T-cell (primary cell): Measurements from ENCODE around the gene PDLIM1. TPM values are rescaled to one million over a fixed set of nuclear protein-coding genes. Genes with fewer than 3 reads are reported as not detected.
"Not testable (repeated sequence)": the region's sequence is repeated elsewhere in the genome, so short reads cannot be mapped to it uniquely, and the experiment has no call there.

Experiments
- ATAC-seq, 4 experiments: fragments of 200-7000 bp in 3 of 4; fragments of 150-1000 bp in 1 of 4; cut with Tn5 transposase; replicated peaks in 1 of 4; 1 replicate in 3 of 4; 2 replicates in 1 of 4; pipeline ENCODE4 v1.10.0; 2021; ENCODE audit warnings: moderate library complexity in 3 of 4, mild to moderate bottlenecking in 2 of 4, moderate number of reproducible peaks in 1 of 4
- CTCF ChIA-PET, 2 donors: fragments of 300-600 bp; sonication (Branson Sonifier 250); formaldehyde crosslinking; loops; one replicate each; lab custom pipeline; 2022; ENCODE audit warnings: antibody characterized with exemption in 2 of 2; lab: Charles Lee
- POLR2A ChIA-PET, 2 donors: fragments of 300-600 bp; sonication (Branson Sonifier 250); formaldehyde crosslinking; loops; one replicate each; lab custom pipeline; 2022; ENCODE audit warnings: antibody characterized with exemption in 2 of 2; lab: Charles Lee
- DNase-seq, 35 experiments: peaks; one replicate each; pipeline versions ENCODE4 v3.0.0 to v3.0.0-alpha.2; 2013 to 2023
- H3K27ac ChIP-seq: one replicate; pipeline ENCODE4 v1.5.1; 2013; ENCODE audit warnings: low read length
- H3K27me3 ChIP-seq, 2 experiments: replicated peaks in 1 of 2; 1 replicate in 1 of 2; 2 replicates in 1 of 2; pipeline versions ENCODE4 v1.6.1 to v1.7.0; 2013; ENCODE audit warnings: low read length in 1 of 2, mixed read lengths in 1 of 2; ENCODE audit not compliant: control insufficient read depth in 2 of 2, insufficient read depth in 2 of 2; ENCODE audit errors: extremely low read depth in 1 of 2
- H3K36me3 ChIP-seq, 2 donors: 1 replicate in 1 of 2; 2 replicates in 1 of 2; pipeline versions ENCODE4 v1.6.1 to v1.7.0; 2013; ENCODE audit warnings: low read length in 1 of 2; ENCODE audit not compliant: control insufficient read depth in 2 of 2, insufficient read depth in 1 of 2; ENCODE audit errors: extremely low read depth in 1 of 2
- H3K4me1 ChIP-seq, 2 experiments: 1 replicate in 1 of 2; 2 replicates in 1 of 2; pipeline versions ENCODE4 v1.6.1 to v1.7.0; 2013; ENCODE audit warnings: low read length in 2 of 2, mixed read lengths in 1 of 2; ENCODE audit not compliant: insufficient read depth in 2 of 2, control insufficient read depth in 1 of 2; ENCODE audit errors: extremely low read depth in 1 of 2
- H3K4me3 ChIP-seq, 2 donors: 1 replicate in 1 of 2; 2 replicates in 1 of 2; pipeline versions ENCODE4 v1.5.1 to v1.7.0; 2013; ENCODE audit warnings: mild to moderate bottlenecking in 2 of 2, low read length in 1 of 2, moderate library complexity in 1 of 2; ENCODE audit not compliant: control insufficient read depth in 1 of 2; ENCODE audit errors: extremely low read depth in 1 of 2
- H3K9me3 ChIP-seq: 2 replicates; pipeline ENCODE4 v1.7.0; 2013
- H3K27ac Mint-ChIP-seq, 2 donors: one replicate each; pipeline ENCODE4 v1.8.0; 2020 to 2021; ENCODE audit warnings: mild to moderate bottlenecking in 2 of 2, mixed read lengths in 2 of 2
- H3K27me3 Mint-ChIP-seq, 2 donors: one replicate each; pipeline ENCODE4 v1.8.0; 2021 to 2022; ENCODE audit warnings: mixed read lengths in 2 of 2
- H3K36me3 Mint-ChIP-seq: one replicate; pipeline ENCODE4 v1.8.0; 2021; ENCODE audit warnings: mixed read lengths
- H3K4me1 Mint-ChIP-seq, 3 donors: one replicate each; pipeline ENCODE4 v1.8.0; 2020 to 2022; ENCODE audit warnings: mixed read lengths in 3 of 3, mild to moderate bottlenecking in 1 of 3
- H3K4me3 Mint-ChIP-seq, 3 donors: one replicate each; pipeline ENCODE4 v1.8.0; 2020 to 2022; ENCODE audit warnings: mild to moderate bottlenecking in 3 of 3, mixed read lengths in 3 of 3, moderate library complexity in 3 of 3
- H3K9me3 Mint-ChIP-seq, 3 donors: one replicate each; pipeline ENCODE4 v1.8.0; 2020 to 2022; ENCODE audit warnings: mixed read lengths in 3 of 3
- WGBS: methylation state at CpG from one replicate; pipeline ENCODE4 v1.1.5; 2013; ENCODE audit warnings: missing lambda C conversion rate; ENCODE audit not compliant: insufficient coverage; 5-methylcytosine and 5-hydroxymethylcytosine counted together
- total RNA-seq, 35 experiments: library from RNA in 6 of 35; stranded (reverse) in 6 of 35; fragments of 120-200 nt in 1 of 35; gene quantifications; one replicate each; pipeline versions ENCODE4 v1.2.1 to v1.2.4 and lab custom pipeline; 2013 to 2026

Gene PDLIM1
- total RNA-seq, 5 donors from 2014 or later (not counting 1 experiment from before 2014, with no cell fraction given) = 4.2 to 9.7 (median 5.3) TPM

- ATAC-seq (peak in 1 of 4 experiments; percentile 12), DNase-seq (no peak)
- Histone ChIP-seq H3K27ac (no peak overlapping the region), H3K36me3 (no peaks in the 10 kb centered on the region), H3K27me3 (peaks cover 0 to 12% of the 10 kb centered on the region in 2 experiments), H3K9me3 (no peaks in the 10 kb centered on the region), H3K4me1 (peaks cover 2 to 12% of the 10 kb centered on the region in 2 experiments), H3K4me3 (peak overlapping the region; percentile 52 to 84)
- ChIA-PET POLR2A (no interaction called here), CTCF (interaction anchor here in 1 of 2 donors (0.7 kb wide), 1 partner anchor 11 kb away, joined by 3 read pairs; no protein-coding TSS in a partner anchor)
- peak overlapping the region; percentile 75 to 79 (median 76) for H3K4me3 Mint-ChIP-seq
- peaks cover 0 to 4% (median 0%) of the 10 kb centered on the region in 3 donors for H3K9me3 Mint-ChIP-seq
- H3K4me1 Mint-ChIP-seq = peaks cover 7 to 11% (median 7%) of the 10 kb centered on the region in 3 donors
- H3K36me3 Mint-ChIP-seq = no peaks in the 10 kb centered on the region
- peak overlapping the region in 1 of 2 donors; percentile 80 for H3K27ac Mint-ChIP-seq
- WGBS = 100% methylated on average over 1 of the region's 10 CpGs
- peaks cover 0 to 7% of the 10 kb centered on the region in 2 donors for H3K27me3 Mint-ChIP-seq
These were observed 60.8 kb downstream of the PDLIM1 start for GRCh38 chr10:95229724-95230627.

- H3K4me3 ChIP-seq, POLR2A ChIA-PET, H3K27ac Mint-ChIP-seq, H3K27ac ChIP-seq, H3K9me3 Mint-ChIP-seq, CTCF ChIA-PET, H3K9me3 ChIP-seq, ATAC-seq, H3K36me3 Mint-ChIP-seq, H3K4me3 Mint-ChIP-seq, DNase-seq, H3K27me3 Mint-ChIP-seq, H3K36me3 ChIP-seq: not testable (repeated sequence)
- Histone ChIP-seq H3K27me3 (peaks cover 0 to 12% of the 10 kb centered on the region in 2 experiments), H3K4me1 (peaks cover 2 to 12% of the 10 kb centered on the region in 2 experiments)
- 84% methylated on average over 6 of the region's 14 CpGs for WGBS
- peaks cover 7 to 11% (median 7%) of the 10 kb centered on the region in 3 donors for H3K4me1 Mint-ChIP-seq
These were observed 61.7 kb downstream of the PDLIM1 start for GRCh38 chr10:95228934-95229723.

GRCh38 chr10:95225136-95225535, 65.7 kb downstream of the PDLIM1 start:
- ChIA-PET CTCF (no interaction called here), POLR2A (no interaction called here)
- Histone ChIP-seq H3K27me3 (no peaks in the 10 kb centered on the region), H3K4me3 (no peak overlapping the region), H3K27ac (no peak overlapping the region), H3K36me3 (no peaks in the 10 kb centered on the region), H3K9me3 (no peaks in the 10 kb centered on the region), H3K4me1 (peaks cover 0 to under 1% of the 10 kb centered on the region in 2 experiments)
- no peak overlapping the region for H3K4me3 Mint-ChIP-seq
- WGBS = no CpG with 5 or more reads among the region's 2 CpGs
- H3K9me3 Mint-ChIP-seq = peaks cover 0 to 4% (median 0%) of the 10 kb centered on the region in 3 donors
- DNase-seq (no peak), ATAC-seq (no peak)
- no peaks in the 10 kb centered on the region for H3K27me3 Mint-ChIP-seq
- no peaks in the 10 kb centered on the region for H3K36me3 Mint-ChIP-seq
- H3K4me1 Mint-ChIP-seq = no peaks in the 10 kb centered on the region
- no peak overlapping the region for H3K27ac Mint-ChIP-seq

- Histone ChIP-seq H3K27ac (no peak overlapping the region), H3K4me1 (no peaks in the 10 kb centered on the region), H3K27me3 (no peaks in the 10 kb centered on the region), H3K9me3 (no peaks in the 10 kb centered on the region), H3K4me3 (no peak overlapping the region), H3K36me3 (no peaks in the 10 kb centered on the region)
- Mint-ChIP-seq H3K4me1 (no peaks in the 10 kb centered on the region), H3K27me3 (peaks cover 2 to 4% of the 10 kb centered on the region in 2 donors), H3K36me3 (no peaks in the 10 kb centered on the region), H3K27ac (no peak overlapping the region), H3K4me3 (no peak overlapping the region), H3K9me3 (peaks cover 0 to 1% (median 0%) of the 10 kb centered on the region in 3 donors)
- 64% methylated on average over 3 of the region's 5 CpGs for whole genome bisulfite sequencing
- ATAC-seq (no peak), DNase-seq (no peak)
- POLR2A ChIA-PET = no interaction called here
- CTCF ChIA-PET = no interaction called here
These were observed 69.7 kb downstream of the PDLIM1 start for GRCh38 chr10:95221124-95221523.

- Mint-ChIP-seq H3K4me1 (no peaks in the 10 kb centered on the region), H3K27me3 (peaks cover 2 to 4% of the 10 kb centered on the region in 2 donors), H3K9me3 (peaks cover 0 to 3% (median 0%) of the 10 kb centered on the region in 3 donors), H3K36me3 (no peaks in the 10 kb centered on the region), H3K27ac (no peak overlapping the region), H3K4me3 (no peak overlapping the region)
- Histone ChIP-seq H3K4me3 (no peak overlapping the region), H3K36me3 (no peaks in the 10 kb centered on the region), H3K4me1 (no peaks in the 10 kb centered on the region), H3K27ac (no peak overlapping the region), H3K9me3 (no peaks in the 10 kb centered on the region), H3K27me3 (no peaks in the 10 kb centered on the region)
- WGBS = no CpG with 5 or more reads among the region's 3 CpGs
- CTCF ChIA-PET = interaction anchor here in 1 of 2 donors (1.1 kb wide), 1 partner anchor 27 kb away, joined by 3 read pairs; no protein-coding TSS in a partner anchor
- DNase-seq = no peak
- POLR2A ChIA-PET = no interaction called here
- ATAC-seq = no peak
These were observed 70.3 kb downstream of the PDLIM1 start for GRCh38 chr10:95220539-95220938.

- H3K27me3 ChIP-seq = no peaks in the 10 kb centered on the region
- ATAC-seq = no peak
- H3K4me1 ChIP-seq = no peaks in the 10 kb centered on the region
- Mint-ChIP-seq H3K27ac (no peak overlapping the region), H3K4me3 (no peak overlapping the region), H3K27me3 (peaks cover 2 to 10% of the 10 kb centered on the region in 2 donors), H3K36me3 (no peaks in the 10 kb centered on the region), H3K4me1 (no peaks in the 10 kb centered on the region), H3K9me3 (peaks cover 0 to 8% (median 0%) of the 10 kb centered on the region in 3 donors)
- DNase-seq = no peak
- no peak overlapping the region for H3K4me3 ChIP-seq
- ChIA-PET POLR2A (no interaction called here), CTCF (no interaction called here)
- H3K9me3 ChIP-seq = no peaks in the 10 kb centered on the region
- no CpG with 5 or more reads among the region's 1 CpG for WGBS
- no peak overlapping the region for H3K27ac ChIP-seq
- H3K36me3 ChIP-seq = no peaks in the 10 kb centered on the region
These were observed 73.3 kb downstream of the PDLIM1 start for GRCh38 chr10:95217476-95217875.
